Activated gamma-delta T cell (primary cell): ENCODE data around the gene TRPT1.

ENCODE experiments used
- DNase-seq: peaks from one replicate; lab custom pipeline; 2025; lab: John Stamatoyannopoulos, UW

Gene TRPT1

DNA sequence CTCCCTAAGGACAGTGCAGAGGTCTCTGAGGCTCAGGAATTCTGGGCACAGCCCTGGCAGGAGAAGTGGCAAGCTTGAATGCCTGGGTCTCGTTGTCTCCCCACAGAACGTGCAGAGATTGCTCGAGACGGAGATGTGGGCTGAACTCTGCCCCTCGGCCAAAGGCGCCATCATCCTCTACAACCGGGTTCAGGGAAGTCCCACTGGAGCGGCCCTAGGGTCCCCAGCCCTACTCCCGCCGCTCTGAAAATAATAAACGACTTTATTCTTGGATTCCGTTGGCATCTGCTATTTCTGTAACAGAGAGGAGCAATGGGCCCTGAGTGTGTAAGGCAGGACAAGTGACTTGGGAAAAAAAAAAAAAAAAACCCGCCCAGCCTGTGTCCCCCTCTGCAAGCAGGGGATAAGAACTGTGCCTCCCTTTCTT, 3.8 kb upstream of the TRPT1 start:
- DNase-seq: no peak

GRCh38 chr11:64229090-64229743, 3.2 kb upstream of the TRPT1 start:
- DNase-seq: no peak

DNA sequence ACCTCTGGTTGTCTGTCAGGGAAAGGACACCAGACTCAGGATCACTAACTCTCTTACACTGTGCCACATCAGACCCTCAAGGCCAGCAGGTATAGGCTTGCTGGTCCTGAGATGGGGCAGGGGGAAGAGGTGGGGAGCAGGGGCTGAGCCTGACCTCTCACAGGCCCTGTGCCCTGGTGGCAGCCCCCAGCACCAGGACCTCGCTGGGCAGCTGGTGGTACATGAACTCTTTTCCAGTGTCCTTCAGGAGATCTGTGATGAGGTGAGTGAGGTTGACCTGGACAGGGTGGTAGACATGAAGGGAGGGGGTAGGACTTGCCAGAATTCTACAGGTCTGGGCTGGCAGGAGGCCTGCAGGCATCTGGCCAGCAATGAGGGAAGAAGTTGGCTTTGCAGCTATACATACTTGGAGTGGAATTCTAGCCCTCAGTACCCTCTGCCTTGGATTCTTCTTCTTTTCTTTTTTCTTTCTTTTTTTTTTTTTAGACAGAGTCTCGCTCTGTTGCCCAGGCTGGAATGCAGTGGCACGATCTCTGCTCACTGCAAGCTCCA, 1.5 kb upstream of the TRPT1 start:
- no peak for DNase-seq

DNA sequence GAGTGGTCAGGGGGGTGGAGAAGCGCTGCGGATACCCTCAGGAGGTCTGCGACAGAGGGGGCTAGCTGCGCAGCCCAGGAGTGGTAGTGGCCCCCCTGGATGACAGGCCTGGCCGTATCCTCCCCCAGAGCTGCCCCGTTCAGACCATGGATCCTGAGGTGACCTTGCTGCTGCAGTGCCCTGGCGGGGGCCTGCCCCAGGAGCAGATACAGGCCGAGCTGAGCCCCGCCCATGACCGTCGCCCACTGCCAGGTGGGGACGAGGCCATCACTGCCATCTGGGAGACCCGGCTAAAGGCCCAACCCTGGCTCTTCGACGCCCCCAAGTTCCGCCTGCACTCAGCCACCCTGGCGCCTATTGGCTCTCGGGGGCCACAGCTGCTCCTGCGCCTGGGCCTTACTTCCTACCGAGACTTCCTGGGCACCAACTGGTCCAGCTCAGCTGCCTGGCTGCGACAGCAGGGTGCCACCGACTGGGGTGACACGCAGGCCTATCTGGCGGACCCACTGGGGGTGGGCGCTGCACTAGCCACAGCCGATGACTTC, 593 bp upstream of the TRPT1 start:
- peak; percentile 53 for DNase-seq

- no peak for DNase-seq
Observed at GRCh38 chr11:64224891-64225607, 937 bp downstream of the TRPT1 start.

DNA sequence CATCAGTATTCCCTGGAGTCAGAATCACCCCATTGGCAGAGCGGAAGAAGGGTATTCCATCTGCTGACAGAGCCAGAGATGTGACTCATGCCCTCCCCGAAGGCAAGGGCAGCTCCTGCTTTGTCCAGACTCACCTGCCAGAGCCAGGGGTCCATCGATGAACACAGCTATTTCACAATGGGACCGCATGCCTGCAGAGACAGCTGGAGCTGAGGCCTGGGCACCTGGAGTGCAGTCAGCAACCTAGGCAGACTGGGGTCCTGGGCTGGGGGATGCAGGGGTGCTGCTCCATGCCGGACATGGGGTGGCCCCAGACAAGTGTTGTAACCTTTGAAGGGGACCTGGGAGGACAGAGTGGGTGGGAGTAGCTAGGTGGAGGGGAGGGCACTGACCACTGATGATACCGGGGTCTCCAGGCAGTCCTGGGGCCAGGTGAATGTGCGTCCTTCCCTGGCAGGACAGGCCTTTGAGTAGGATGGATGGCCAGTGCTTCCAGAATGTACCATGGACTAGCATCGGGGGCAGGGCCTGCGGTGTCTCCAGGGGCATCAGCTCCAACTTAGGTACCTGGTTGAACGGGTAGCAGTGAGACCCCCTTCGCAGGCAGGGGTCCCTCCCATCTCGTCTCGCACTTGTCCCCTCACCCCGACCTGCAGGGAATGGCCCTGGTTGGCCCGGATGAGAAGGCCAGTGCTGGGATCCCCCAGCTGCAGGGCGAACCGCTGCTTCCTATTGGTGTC, 1.7 kb downstream of the TRPT1 start:
- no peak for DNase-seq

- no peak for DNase-seq
Observed at GRCh38 chr11:64223001-64223651, 2.9 kb downstream of the TRPT1 start.

GRCh38 chr11:64222651-64223000, 3.4 kb downstream of the TRPT1 start:
- DNase-seq: no peak

GRCh38 chr11:64220798-64221197, 5.2 kb downstream of the TRPT1 start:
- DNase-seq: no peak

DNA sequence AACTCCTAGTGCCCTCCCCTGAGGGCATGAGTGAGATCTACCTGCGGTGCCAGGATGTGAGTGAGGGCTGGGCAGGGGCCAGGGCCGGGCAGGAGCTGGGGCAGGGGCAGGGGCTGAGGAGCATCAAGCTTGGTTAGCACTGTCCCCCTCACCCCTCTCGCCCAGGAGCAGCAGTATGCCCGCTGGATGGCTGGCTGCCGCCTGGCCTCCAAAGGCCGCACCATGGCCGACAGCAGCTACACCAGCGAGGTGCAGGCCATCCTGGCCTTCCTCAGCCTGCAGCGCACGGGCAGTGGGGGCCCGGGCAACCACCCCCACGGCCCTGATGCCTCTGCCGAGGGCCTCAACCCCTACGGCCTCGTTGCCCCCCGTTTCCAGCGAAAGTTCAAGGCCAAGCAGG, 5.7 kb downstream of the TRPT1 start:
- no peak for DNase-seq

- no peak for DNase-seq
Observed at GRCh38 chr11:64219755-64220154, 6.2 kb downstream of the TRPT1 start.

DNA sequence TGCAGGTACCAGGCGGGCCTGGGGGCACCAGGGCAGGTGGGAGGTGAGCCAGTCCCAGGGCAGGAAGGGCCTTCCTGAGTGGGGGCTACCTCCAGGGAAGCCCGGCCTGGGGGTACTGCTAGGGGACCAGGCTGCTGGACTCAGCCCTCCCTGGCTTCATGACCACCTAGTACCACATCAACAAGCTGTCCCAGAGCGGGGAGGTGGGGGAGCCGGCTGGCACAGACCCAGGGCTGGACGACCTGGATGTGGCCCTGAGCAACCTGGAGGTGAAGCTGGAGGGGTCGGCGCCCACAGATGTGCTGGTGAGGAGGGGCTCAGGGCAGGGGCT, 6.7 kb downstream of the TRPT1 start:
- DNase-seq: no peak

DNA sequence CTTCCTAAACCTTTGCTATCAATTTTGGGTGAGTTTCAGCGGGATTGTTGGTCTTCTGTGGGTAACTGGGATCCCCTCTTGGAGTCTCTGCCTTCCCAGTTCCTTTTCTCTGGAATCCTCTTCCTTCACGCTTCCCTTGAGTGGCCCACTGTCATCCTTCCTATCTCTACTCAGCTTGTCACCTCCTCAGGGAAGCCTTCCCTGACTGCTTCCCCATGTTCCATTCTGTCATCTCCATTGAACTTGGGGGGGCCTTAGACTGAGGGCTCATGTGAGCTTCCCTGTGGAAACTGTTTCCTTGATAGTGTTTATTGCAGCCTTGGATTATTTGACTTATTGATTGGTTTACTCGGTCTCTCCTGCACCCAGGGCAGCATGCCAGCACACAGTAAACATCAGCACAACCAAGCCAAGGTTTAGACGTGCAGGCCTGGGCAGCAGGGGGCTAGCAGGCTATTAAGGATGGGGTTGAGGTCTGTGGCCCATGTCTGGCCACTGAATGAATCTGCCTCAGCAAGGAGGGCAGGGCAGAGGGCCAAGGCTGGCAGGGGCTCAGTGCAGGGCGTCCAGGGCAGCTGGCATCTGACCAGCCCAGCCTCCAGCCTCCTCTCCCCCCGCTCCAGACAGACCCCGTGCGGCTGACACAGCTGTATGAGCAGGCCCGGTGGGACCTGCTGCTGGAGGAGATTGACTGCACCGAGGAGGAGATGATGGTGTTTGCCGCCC, 7.2 kb downstream of the TRPT1 start:
- DNase-seq: no peak

DNA sequence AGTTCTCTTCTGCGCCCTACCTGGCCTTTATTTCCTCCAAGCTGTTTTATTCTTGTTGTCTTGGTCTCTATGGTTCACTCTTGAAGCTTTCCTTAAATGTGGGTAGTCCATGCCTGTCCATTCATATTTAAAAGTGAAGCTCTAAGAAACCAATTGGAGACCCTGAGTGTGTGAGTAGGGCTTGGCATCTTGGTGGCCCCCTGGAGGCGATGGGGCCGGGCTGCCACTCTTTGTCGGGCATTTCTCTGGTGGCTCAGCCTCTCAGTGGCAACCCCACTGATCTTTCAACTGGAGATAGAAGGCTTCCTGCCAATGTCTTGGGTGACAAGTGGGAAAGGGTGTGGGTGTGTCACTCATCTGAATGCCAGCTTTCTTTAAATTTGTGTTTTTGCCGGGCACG, 9.1 kb downstream of the TRPT1 start:
- DNase-seq: no peak

GRCh38 chr11:64211181-64211872, 14.7 kb downstream of the TRPT1 start:
- no peak for DNase-seq

- DNase-seq: no peak
Observed at GRCh38 chr11:64210301-64211020, 15.5 kb downstream of the TRPT1 start.

GRCh38 chr11:64209563-64209843, 16.5 kb downstream of the TRPT1 start:
- DNase-seq: no peak

DNA sequence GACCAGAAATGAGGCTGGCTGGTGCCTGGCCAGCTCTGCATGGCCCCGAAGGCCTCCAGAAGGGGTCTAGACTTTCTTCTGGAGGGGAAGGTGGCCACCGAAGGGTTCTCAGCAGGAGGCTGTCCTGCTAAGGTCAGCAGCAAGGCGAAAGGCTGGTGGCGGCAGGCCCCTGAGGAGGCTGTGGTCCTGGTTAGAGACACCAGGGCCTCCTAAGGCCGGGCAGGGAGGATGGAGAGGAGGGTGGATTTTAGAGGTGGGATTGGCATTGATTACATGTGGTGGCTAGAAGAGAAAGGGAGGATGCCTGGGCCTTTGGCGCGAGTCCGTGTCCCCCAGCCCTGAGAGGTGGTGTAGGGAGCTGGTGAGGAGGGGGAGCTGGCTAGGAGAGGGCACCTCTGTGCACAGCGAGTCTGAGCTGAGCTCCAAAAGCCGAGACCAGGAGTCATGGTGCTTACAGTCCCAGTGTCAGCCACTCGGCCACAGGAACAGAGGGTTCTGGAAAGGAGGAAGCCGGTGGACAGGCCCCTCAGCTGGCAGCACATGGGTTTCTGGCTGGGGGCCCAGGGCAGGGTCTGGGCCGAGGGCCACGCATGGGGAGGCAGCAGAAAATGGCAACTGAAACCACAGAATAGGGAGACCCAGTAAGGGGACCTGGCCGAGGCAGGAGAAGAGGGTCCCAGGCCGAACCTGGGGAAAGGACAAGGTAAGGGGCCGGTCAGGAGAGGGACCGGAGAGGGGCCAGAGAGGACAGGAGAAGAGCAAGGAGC, 17.0 kb downstream of the TRPT1 start:
- DNase-seq: no peak

DNA sequence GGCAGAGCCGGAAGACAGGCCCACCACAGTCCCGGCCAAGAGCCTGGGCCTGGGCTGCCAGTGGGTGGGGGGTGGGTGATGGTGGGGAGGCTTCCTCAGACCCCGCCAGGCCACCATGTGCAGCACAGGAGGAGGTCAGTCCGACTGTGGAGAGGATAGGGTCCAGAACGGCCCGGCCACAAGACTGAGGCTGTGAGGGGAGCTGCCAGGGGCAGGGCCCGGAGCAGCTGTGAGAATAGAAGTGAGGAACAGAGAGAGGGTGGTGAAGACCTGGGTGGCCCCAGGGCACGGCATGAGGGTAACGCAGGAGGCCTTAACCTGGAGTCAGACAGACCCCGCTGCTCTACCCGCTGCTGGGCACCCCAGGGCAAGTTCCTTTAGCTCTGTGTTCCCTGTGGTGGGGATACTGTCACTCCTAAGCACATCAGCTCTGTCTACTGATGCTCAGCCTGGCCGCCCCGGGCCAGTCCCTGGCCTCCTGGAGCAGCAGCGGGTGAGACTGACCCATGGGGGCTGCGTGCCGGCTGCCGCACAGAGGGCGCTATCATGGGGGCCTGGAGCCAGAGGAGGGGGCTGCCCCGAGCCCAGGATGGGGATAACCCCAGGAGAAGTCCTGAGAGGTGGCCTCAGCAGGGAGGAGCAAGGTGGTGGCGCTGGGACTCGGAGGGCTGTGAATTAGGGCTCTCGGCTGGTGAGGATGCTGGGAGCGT, 17.7 kb downstream of the TRPT1 start:
- DNase-seq: no peak
